SH-SY5Y (cell line): ENCODE data around the gene DNAH2.

ENCODE experiments used
- GATA2 ChIP-seq: IDR thresholded peaks from 2 replicates; pipeline ENCODE4 v1.6.1; 2011; ENCODE audit warnings: mild to moderate bottlenecking, low read depth, low read length
- GATA3 ChIP-seq: IDR thresholded peaks from 2 replicates; pipeline ENCODE4 v1.6.1; 2011; ENCODE audit warnings: low read depth, mild to moderate bottlenecking, low read length, moderate library complexity

DNA sequence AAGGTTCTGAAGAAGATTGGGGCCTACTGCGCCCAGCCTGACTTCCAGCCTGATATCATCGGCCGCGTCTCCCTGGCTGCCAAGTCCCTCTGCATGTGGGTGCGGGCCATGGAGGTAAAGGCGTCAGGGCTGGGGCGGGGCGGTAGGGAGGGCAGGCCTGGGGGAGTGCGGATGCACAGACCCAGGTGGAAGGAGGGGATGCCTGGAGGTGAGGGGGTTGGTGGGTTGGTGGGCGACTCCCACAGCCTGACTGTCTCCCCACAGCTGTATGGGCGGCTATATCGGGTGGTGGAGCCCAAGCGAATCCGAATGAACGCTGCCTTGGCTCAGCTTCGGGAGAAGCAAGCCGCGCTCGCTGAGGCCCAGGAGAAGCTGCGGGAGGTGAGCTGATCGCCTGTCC lies 89.7 kb downstream of the DNAH2 start:
- TF ChIP-seq GATA2: no peak
- TF ChIP-seq GATA3: no peak
